ENCODE measurements around the gene PDGFRB.

GRCh38 chr5:150160448-150161081 is 4.9 kb upstream of the PDGFRB start:
- no peak for TF ChIP-seq CTCF (conservative IDR thresholded peaks at IDR 0.05)
- no peak for TF ChIP-seq EZH2 (IDR thresholded peaks at IDR 0.05; ENCODE audit: low read depth)

Data from PC-9 (cell line).